ENCODE measurements around the gene SFSWAP. TPM values are rescaled to one million over a fixed set of nuclear protein-coding genes. Genes with fewer than 3 reads are reported as not detected.
"Not testable (repeated sequence)": the region's sequence is repeated elsewhere in the genome, so short reads cannot be mapped to it uniquely, and the experiment has no call there.

Gene SFSWAP
- total RNA-seq, 1 experiment from 2014 or later, result 33.4 TPM

DNA sequence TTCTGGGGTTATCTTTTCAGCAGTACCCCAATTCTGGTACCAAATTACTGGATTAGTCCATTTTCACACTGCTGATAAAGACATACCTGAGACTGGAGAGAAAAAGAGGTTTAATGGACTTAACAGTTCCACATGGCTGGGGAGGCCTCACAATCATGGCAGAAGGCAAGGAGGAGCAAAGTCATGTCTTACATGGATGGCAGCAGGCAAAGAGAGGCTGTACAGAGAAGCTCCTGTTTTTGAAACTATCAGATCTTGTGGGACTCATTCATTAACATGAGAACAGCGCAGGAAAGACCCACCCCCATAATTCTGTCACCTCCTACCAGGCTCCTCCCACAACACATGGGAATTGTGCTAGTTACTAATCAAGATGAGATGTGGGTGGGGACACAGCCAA lies 33.8 kb downstream of the SFSWAP start:
- H3K27me3 ChIP-seq (ENCODE audit: control insufficient read depth, insufficient read depth, low read length); DNase-seq; H3K4me3 ChIP-seq (ENCODE audit: insufficient read depth, low read depth, low read length): not testable (repeated sequence)
- peaks cover 32% of the 10 kb centered on the region for H3K36me3 ChIP-seq (replicated peaks; ENCODE audit: control insufficient read depth, insufficient read depth, low read length)

DNA sequence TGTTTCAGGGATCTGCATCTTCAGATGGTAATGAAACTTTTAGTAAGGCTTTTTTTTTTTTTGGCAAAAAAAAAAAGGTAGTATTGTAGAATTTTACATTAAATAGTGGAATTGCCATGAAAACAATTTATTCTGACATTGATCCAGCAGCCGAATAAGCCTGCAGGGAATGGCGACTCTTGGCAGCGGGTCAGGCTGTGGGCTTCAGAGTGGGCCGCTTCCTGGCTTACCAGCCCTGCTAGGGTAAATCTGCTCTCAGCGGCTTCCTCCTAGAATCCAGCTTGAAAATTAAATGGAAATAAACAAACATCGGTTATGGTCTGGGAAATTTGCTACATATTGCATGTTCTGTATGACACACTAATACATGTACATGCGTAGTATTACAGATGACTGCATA lies 34.8 kb downstream of the SFSWAP start:
- Histone ChIP-seq H3K36me3 (replicated peaks; ENCODE audit: control insufficient read depth, insufficient read depth, low read length) (peaks cover 28% of the 10 kb centered on the region), H3K27me3 (ENCODE audit: control insufficient read depth, insufficient read depth, low read length) (no peaks in the 10 kb centered on the region), H3K4me3 (ENCODE audit: insufficient read depth, low read depth, low read length) (no peak overlapping the region)
- no peak for DNase-seq

DNA sequence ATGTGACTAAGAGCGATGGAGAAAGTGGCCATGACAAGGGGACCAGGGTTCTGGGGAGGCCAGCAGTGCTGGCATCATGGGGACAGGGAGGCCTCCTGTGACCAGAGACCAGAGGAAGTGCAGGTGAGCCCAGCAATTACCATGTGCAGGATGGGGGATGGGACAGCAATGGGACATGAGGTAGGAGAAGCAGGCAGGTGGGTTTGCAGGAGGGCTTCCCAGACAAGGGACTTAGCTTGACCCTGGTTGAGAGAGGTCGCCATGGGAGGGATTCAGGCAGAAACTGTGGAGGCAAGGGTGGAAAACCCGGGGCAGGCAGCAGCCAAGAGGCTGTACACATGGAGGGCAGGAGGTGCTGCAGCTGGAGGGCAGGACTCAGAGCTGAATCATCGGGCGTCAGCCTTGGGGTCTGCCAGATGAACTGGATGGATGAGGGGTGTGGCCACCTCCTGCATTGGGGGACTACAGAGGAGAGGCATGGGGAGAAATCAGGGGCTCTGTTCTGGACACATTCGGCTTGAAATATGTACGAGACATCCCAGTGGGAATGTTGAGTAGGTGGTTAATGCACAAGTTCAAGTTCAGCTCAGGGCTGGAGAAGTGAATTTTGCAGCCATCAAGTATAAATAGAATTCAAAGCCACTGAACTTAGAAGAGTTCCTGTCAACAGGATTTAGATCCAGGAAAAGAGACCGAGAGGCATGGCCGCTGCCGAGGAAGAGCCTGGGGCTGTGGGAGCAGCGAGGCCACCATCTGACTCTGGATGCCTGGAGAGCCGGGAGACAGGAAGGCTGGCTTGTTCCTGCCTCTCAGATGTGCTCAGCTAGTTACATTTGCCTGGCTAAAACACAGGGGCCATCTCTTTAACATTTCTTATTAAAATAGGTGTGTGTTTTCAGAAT lies 36.6 kb downstream of the SFSWAP start:
- Histone ChIP-seq H3K4me3 (ENCODE audit: insufficient read depth, low read depth, low read length) (no peak overlapping the region), H3K27me3 (ENCODE audit: control insufficient read depth, insufficient read depth, low read length) (no peaks in the 10 kb centered on the region), H3K36me3 (replicated peaks; ENCODE audit: control insufficient read depth, insufficient read depth, low read length) (peaks cover 21% of the 10 kb centered on the region)
- DNase-seq, result no peak

DNA sequence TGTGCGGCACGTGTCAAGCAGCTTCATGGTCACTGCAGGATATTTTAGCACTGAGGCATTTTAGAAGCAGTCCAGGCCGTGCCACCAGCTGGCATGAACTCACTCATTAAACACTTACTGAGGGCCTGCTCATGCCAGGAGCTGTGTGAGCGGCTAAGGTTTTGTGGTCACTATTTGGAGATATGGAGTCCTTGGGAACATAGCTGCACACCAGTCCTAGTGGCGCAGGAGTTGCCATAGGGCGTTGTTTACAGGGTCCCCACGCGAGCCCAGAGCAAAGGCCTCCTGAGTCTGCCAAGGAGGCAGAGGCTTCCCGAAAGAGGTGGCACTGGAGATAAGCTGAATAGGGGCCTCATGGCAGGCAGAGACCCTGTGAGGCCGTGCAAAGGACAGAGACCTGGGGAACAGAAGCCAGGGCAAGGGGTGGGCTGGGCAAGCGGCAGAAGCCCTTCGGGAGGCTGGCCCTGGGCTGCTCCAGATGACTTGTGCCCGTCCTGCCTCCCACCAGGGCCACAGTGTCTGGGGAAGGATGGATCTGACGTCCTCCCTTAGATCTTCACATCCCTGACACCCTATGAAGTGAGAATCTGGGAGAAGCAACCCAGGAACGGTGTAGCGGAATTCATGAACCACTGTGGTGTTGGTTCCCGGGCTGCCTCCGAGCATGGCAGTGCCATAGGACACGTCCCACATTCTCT lies 38.9 kb downstream of the SFSWAP start:
- H3K36me3 ChIP-seq (replicated peaks; ENCODE audit: control insufficient read depth, insufficient read depth, low read length), result peaks cover 12% of the 10 kb centered on the region
- no peak overlapping the region for H3K4me3 ChIP-seq (ENCODE audit: insufficient read depth, low read depth, low read length)
- DNase-seq, result no peak
- no peaks in the 10 kb centered on the region for H3K27me3 ChIP-seq (ENCODE audit: control insufficient read depth, insufficient read depth, low read length)

DNA sequence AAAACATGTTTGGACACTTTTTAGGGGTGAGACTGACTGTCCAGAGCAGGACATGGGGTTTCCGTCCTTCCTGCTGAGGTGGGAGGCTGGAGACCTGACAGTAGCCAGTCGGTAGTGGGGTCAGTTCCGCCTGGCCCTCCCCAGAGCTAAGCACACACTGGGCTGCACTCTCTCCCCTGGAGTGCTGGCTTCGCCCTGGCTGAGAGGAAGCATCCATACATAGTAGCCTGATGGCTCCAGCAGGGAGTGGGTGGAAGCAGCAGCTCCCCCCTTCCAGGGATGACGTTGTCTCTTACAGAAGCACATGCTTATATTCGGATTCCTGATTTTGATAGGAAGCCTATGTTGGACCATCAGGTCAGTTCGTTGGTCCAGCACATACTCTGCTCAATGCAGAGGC lies 40.4 kb downstream of the SFSWAP start:
- no peak overlapping the region for H3K4me3 ChIP-seq (ENCODE audit: insufficient read depth, low read depth, low read length)
- no peaks in the 10 kb centered on the region for H3K27me3 ChIP-seq (ENCODE audit: control insufficient read depth, insufficient read depth, low read length)
- DNase-seq, result peak; percentile 69
- peaks cover 17% of the 10 kb centered on the region for H3K36me3 ChIP-seq (replicated peaks; ENCODE audit: control insufficient read depth, insufficient read depth, low read length)

DNA sequence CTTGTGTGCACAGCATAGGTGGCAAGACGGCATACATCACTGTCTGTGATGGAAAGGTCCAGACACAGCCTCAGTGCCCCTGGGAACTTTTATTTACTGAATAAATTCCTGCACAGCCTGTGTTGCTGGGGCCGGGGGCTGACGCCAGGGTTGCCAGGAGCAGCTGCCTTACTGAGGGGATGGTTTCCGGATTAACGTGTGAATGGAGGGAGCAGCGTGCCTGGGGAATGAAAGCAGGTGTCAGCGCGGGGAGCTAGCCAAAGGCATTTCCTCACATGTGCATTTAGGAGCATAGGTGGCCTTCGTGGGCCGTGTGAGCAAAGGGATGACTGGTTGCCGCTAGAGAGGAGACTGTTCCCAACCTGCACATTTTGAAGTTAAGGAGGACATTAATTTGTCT lies 41.6 kb downstream of the SFSWAP start:
- no peaks in the 10 kb centered on the region for H3K27me3 ChIP-seq (ENCODE audit: control insufficient read depth, insufficient read depth, low read length)
- no peak overlapping the region for H3K4me3 ChIP-seq (ENCODE audit: insufficient read depth, low read depth, low read length)
- peak; percentile 90 for DNase-seq
- H3K36me3 ChIP-seq (replicated peaks; ENCODE audit: control insufficient read depth, insufficient read depth, low read length), result peaks cover 22% of the 10 kb centered on the region

DNA sequence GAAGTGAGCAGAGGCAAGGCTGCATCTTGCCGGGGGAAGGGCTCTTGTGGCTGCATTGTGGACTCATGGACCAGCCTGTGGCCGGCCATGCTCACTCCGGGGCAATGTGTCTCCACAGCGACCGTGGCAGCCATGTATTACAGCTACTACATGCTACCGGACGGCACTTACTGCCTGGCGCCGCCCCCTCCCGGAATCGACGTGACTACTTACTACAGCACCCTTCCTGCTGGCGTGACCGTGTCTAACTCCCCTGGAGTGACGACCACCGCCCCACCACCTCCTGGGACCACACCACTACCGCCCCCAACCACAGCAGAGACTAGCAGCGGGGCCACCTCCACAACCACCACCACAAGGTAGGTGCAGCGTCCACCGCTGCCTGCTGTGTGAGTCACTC lies 42.1 kb downstream of the SFSWAP start:
- DNase-seq, result no peak

DNA sequence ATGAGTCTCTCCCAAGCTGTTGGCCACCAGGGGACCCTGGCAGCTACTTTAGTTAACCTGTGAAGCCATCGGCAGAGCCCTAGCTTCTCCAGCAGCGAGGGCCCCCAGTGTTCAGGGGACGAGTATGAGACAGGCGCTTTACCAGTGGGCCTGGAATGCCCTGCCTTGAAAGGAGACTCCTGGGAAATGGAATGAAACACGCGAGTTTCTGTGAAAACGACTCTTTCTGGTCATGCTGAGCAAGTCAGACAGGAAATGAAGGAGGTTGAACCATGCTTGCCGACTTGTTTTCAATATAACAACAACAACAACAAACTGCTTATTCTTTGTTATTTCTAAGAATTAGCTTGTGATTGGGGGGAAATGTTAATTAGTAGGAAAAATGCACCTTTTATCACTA lies 42.9 kb downstream of the SFSWAP start:
- H3K36me3 ChIP-seq (replicated peaks; ENCODE audit: control insufficient read depth, insufficient read depth, low read length), result peaks cover 32% of the 10 kb centered on the region
- no peak for DNase-seq
- H3K4me3 ChIP-seq (ENCODE audit: insufficient read depth, low read depth, low read length), result no peak overlapping the region
- H3K27me3 ChIP-seq (ENCODE audit: control insufficient read depth, insufficient read depth, low read length), result no peaks in the 10 kb centered on the region

More for the DNA sequence above, 42.1 kb downstream of the SFSWAP start:
- Histone ChIP-seq H3K27me3 (ENCODE audit: control insufficient read depth, insufficient read depth, low read length) (no peaks in the 10 kb centered on the region), H3K4me3 (ENCODE audit: insufficient read depth, low read depth, low read length) (no peak overlapping the region), H3K36me3 (replicated peaks; ENCODE audit: control insufficient read depth, insufficient read depth, low read length) (peaks cover 26% of the 10 kb centered on the region)

DNA sequence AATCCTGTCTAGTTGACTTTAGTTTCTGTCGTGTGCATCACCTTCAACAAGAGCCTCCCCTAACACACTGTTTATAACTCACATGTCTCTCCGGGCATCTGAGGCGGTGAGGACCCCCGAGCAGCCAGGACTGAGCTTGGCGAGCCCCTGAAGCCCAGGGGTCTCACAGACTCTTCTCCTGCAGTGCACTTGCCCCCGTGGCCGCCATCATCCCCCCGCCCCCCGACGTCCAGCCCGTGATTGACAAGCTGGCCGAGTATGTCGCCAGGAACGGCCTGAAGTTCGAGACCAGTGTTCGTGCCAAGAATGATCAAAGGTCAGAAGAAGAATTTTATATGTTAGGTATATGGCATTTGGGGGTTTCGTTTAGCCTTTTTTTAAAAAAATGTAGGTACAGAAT lies 43.3 kb downstream of the SFSWAP start:
- H3K36me3 ChIP-seq (replicated peaks; ENCODE audit: control insufficient read depth, insufficient read depth, low read length), result peaks cover 32% of the 10 kb centered on the region
- no peak for DNase-seq
- H3K4me3 ChIP-seq (ENCODE audit: insufficient read depth, low read depth, low read length), result no peak overlapping the region
- H3K27me3 ChIP-seq (ENCODE audit: control insufficient read depth, insufficient read depth, low read length), result no peaks in the 10 kb centered on the region

DNA sequence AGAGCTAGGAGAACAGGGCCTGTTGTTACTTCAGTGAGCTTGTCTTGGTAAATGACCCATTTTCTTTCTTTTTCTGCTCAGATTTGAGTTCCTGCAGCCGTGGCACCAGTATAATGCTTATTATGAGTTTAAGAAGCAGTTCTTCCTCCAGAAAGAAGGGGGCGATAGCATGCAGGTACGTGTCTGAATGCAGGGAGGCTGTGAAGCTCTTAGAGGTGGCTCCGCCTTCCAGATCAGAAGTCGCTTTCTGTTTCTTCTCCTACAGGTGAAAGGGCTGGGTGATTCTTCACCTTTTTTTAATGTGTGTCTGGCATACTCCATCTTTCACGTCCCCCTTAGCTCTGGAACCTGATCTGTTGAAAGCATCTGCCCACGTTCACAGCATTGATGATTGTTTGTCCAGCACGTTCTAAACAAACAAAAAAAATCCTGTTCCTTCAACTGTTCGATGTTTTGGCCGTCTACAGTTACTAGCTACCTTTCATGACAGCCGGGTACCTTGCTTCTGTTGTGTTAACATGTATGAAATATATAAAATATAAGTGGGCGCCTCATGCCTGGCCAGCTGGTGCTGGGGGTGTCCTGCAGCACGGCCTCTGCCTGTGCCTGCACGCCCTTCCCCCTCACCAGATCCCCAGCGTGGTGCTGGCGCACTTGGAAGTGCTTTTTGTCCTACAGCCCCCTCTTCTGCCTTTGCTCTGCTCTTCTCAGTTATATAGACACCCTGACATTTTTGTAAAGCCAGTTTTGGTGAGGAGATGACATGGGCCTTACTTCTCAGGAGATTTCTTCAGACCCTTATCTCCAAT lies 44.6 kb downstream of the SFSWAP start:
- Histone ChIP-seq H3K4me3 (ENCODE audit: insufficient read depth, low read depth, low read length) (no peak overlapping the region), H3K27me3 (ENCODE audit: control insufficient read depth, insufficient read depth, low read length) (no peaks in the 10 kb centered on the region), H3K36me3 (replicated peaks; ENCODE audit: control insufficient read depth, insufficient read depth, low read length) (peaks cover 32% of the 10 kb centered on the region)
- peak; percentile 91 for DNase-seq

DNA sequence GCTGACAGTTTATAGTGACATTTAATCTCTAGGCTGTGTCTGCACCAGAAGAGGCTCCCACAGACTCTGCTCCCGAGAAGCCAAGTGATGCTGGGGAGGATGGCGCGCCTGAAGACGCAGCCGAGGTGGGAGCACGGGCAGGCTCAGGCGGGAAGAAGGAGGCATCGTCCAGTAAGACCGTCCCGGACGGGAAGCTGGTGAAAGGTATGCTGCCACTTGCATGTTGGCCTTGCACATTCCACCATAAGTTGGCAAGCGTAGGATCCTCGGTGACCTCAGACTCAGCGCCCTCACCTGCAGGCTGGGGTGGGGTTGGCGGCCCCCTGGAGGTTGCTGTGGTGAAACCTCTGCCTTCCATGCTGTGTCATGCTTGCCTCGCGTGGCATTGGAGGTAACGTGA lies 45.6 kb downstream of the SFSWAP start:
- no peak for DNase-seq
- Histone ChIP-seq H3K36me3 (replicated peaks; ENCODE audit: control insufficient read depth, insufficient read depth, low read length) (peaks cover 32% of the 10 kb centered on the region), H3K27me3 (ENCODE audit: control insufficient read depth, insufficient read depth, low read length) (no peaks in the 10 kb centered on the region), H3K4me3 (ENCODE audit: insufficient read depth, low read depth, low read length) (no peak overlapping the region)

DNA sequence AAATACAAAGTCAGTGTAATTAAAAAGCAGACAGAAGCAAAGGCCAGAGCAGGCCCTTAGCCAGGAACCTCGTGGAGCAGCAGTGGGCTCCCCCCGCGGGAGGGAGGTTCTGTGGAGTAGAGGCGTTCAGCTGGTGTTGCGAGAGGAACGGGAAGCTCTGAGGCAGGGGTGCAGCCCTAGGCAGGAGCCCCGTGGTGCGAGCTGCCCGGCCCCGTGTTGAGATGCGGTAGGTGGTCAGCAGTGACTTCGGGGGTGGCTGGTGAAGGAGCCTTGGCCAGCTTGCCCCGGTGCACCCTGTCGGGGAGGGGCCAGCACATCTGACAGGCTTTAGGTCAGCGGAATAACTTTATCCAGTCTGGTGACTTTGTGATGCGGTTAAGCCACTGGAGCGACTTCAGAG lies 46.2 kb downstream of the SFSWAP start:
- Histone ChIP-seq H3K36me3 (replicated peaks; ENCODE audit: control insufficient read depth, insufficient read depth, low read length) (peaks cover 32% of the 10 kb centered on the region), H3K27me3 (ENCODE audit: control insufficient read depth, insufficient read depth, low read length) (no peaks in the 10 kb centered on the region), H3K4me3 (ENCODE audit: insufficient read depth, low read depth, low read length) (no peak overlapping the region)
- no peak for DNase-seq

DNA sequence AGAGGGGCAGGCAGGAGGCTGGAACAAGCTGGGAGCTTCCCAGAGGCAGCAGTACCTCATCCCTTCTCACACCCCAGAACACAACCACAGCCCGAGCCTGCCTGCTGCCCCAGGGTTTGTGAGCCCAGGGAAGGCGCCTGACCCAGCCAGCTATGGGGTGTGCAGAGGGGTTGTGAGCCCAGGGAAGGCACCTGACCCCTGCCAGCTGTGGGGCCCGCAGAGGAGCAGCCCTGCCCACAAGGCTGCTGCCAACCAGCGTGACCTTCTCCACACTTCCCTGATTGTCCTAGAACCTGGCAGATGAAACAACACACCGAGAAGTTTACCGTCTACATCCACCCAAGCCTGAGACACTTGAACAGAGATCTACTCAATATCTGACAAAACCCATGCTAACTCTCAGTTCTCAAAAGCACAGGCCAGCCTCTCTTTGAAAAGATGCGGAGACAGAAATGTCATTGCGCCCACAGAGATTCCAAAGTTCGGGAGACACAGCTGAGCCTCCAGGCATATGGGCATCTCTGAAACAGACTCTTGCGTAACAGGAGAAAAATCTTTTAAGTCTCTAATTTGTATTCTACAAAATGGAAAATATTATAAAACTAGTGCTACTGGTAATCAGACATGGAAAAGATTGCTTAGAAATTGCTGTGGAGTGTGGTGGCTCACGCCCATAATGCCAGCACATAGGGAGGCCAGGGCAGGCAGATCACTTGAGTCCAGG lies 47.3 kb downstream of the SFSWAP start:
- peaks cover 32% of the 10 kb centered on the region for H3K36me3 ChIP-seq (replicated peaks; ENCODE audit: control insufficient read depth, insufficient read depth, low read length)
- no peak for DNase-seq
- H3K4me3 ChIP-seq (ENCODE audit: insufficient read depth, low read depth, low read length), result no peak overlapping the region
- no peaks in the 10 kb centered on the region for H3K27me3 ChIP-seq (ENCODE audit: control insufficient read depth, insufficient read depth, low read length)

DNA sequence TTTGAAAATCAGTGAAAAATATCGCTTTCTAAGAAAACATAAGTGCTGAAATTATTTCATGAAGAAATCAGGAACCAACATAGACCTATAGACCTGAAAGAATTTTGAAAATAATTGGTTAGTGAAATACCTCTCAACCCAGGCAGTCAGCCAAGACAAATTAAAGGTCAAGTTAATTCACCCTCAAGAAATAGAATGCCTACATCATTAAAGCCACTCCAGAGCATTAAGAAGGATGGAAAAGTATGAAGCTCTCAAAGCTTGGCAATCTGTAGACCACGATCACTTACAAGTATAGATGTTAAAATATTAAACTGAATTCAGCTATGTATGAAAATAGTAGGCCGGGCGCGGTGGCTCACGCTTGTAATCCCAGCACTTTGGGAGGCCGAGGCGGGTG lies 48.3 kb downstream of the SFSWAP start:
- Histone ChIP-seq H3K27me3 (ENCODE audit: control insufficient read depth, insufficient read depth, low read length) (no peaks in the 10 kb centered on the region), H3K36me3 (replicated peaks; ENCODE audit: control insufficient read depth, insufficient read depth, low read length) (peaks cover 33% of the 10 kb centered on the region), H3K4me3 (ENCODE audit: insufficient read depth, low read depth, low read length) (no peak overlapping the region)
- no peak for DNase-seq
